SH-SY5Y (cell line): Measurements from ENCODE around the gene HECW1.

ENCODE experiments used
- GATA2 ChIP-seq: IDR thresholded peaks from 2 replicates; pipeline ENCODE4 v1.6.1; 2011; ENCODE audit warnings: mild to moderate bottlenecking, low read depth, low read length
- GATA3 ChIP-seq: IDR thresholded peaks from 2 replicates; pipeline ENCODE4 v1.6.1; 2011; ENCODE audit warnings: low read depth, mild to moderate bottlenecking, low read length, moderate library complexity

GRCh38 chr7:43108255-43109011, 4.0 kb upstream of the HECW1 start:
- no peak for TF ChIP-seq GATA3
- TF ChIP-seq GATA2, result no peak
